H1 (cell line): ENCODE measurements around the gene CLEC18B. TPM values are rescaled to one million over a fixed set of nuclear protein-coding genes. Genes with fewer than 3 reads are reported as not detected.
"Not testable (repeated sequence)": the region's sequence is repeated elsewhere in the genome, so short reads cannot be mapped to it uniquely, and the experiment has no call there.

Experiments used
- CTCF ChIA-PET: fragments of 300-600 bp; sonication (Branson Sonifier 250); formaldehyde crosslinking; loops from one replicate; lab custom pipeline; 2021; ENCODE audit not compliant: partially characterized antibody; lab: Charles Lee
- POLR2A ChIA-PET: fragments of 300-600 bp; sonication (Branson Sonifier 250); formaldehyde crosslinking; loops from one replicate; lab custom pipeline; 2021; ENCODE audit warnings: inconsistent platforms; ENCODE audit not compliant: partially characterized antibody; lab: Charles Lee
- DNase-seq, 2 experiments: peaks; one replicate each; pipeline versions ENCODE4 v3.0.0 to v3.0.0-alpha.2; 2010 to 2022; ENCODE audit warnings: low spot score in 2 of 2, low read depth in 1 of 2, mixed read lengths in 1 of 2
- FAIRE-seq: peaks from 2 replicates; lab custom pipeline; 2011; peaks lifted over from hg19 to GRCh38; lab: Jason Lieb, UNC
- H2AFZ ChIP-seq: 2 replicates; pipeline ENCODE4 v1.8.1; 2012; ENCODE audit warnings: low read length, inconsistent platforms
- H2AK5ac ChIP-seq: 2 replicates; pipeline ENCODE4 v1.6.1; 2013; ENCODE audit warnings: low read depth, low read length
- H2BK120ac ChIP-seq: replicated peaks from 2 replicates; pipeline ENCODE3; 2013; ENCODE audit warnings: low read depth, low read length, inconsistent platforms
- H2BK12ac ChIP-seq: 2 replicates; pipeline ENCODE4 v1.6.1; 2013; ENCODE audit warnings: low read depth, low read length
- H2BK15ac ChIP-seq: 2 replicates; pipeline ENCODE4 v1.6.1; 2013; ENCODE audit warnings: low read length
- H2BK20ac ChIP-seq: 2 replicates; pipeline ENCODE4 v1.6.1; 2013; ENCODE audit warnings: low read length
- H2BK5ac ChIP-seq: 2 replicates; pipeline ENCODE4 v1.6.1; 2013; ENCODE audit warnings: low read depth, low read length
- H3K14ac ChIP-seq: 2 replicates; pipeline ENCODE4 v1.6.1; 2013; ENCODE audit warnings: inconsistent platforms; ENCODE audit not compliant: insufficient read length
- H3K18ac ChIP-seq: 2 replicates; pipeline ENCODE4 v1.6.1; 2013; ENCODE audit warnings: low read length; ENCODE audit errors: extremely low read depth
- H3K23ac ChIP-seq: 2 replicates; pipeline ENCODE4 v1.6.1; 2013; ENCODE audit warnings: inconsistent platforms; ENCODE audit not compliant: insufficient read length
- H3K23me2 ChIP-seq: 2 replicates; pipeline ENCODE4 v1.6.1; 2013; ENCODE audit warnings: low read depth, low read length
- H3K27ac ChIP-seq: 2 replicates; pipeline ENCODE4 v1.6.1; 2011; ENCODE audit warnings: low read depth, low read length, inconsistent platforms
- H3K27me3 ChIP-seq, 4 experiments: replicated peaks in 1 of 4; 1 replicate in 1 of 4; 2 replicates in 3 of 4; pipeline versions ENCODE4 v1.6.1 to v1.8.1; 2011 to 2013; ENCODE audit warnings: low read length in 3 of 4, mild to moderate bottlenecking in 3 of 4, inconsistent platforms in 2 of 4, mixed read lengths in 2 of 4, moderate library complexity in 1 of 4; ENCODE audit not compliant: control insufficient read depth in 3 of 4, insufficient read depth in 3 of 4; ENCODE audit errors: extremely low read depth in 1 of 4
- H3K36me3 ChIP-seq, 4 experiments: 2 replicates each; pipeline versions ENCODE4 v1.6.1 to v1.8.1; 2011 to 2013; ENCODE audit warnings: mild to moderate bottlenecking in 4 of 4, low read length in 3 of 4, moderate library complexity in 2 of 4, control low read depth in 1 of 4, inconsistent platforms in 1 of 4; ENCODE audit not compliant: insufficient read depth in 4 of 4, control insufficient read depth in 2 of 4
- H3K4ac ChIP-seq: replicated peaks from 2 replicates; pipeline ENCODE3; 2013; ENCODE audit warnings: low read length, low read depth, mixed read lengths, inconsistent platforms; ENCODE audit not compliant: insufficient read length
- H3K4me1 ChIP-seq, 4 experiments: replicated peaks in 1 of 4; 1 replicate in 1 of 4; 2 replicates in 3 of 4; pipeline versions ENCODE4 v1.6.1 to v1.8.1; 2011 to 2013; ENCODE audit warnings: low read length in 3 of 4, inconsistent platforms in 2 of 4, mixed read lengths in 1 of 4; ENCODE audit not compliant: insufficient read depth in 4 of 4, control insufficient read depth in 3 of 4
- H3K4me2 ChIP-seq, 2 experiments: 2 replicates each; pipeline versions ENCODE4 v1.6.1 to v1.8.1; 2011 to 2013; ENCODE audit warnings: low read depth in 2 of 2, low read length in 2 of 2, control low read depth in 1 of 2, inconsistent platforms in 1 of 2, mild to moderate bottlenecking in 1 of 2; ENCODE audit not compliant: insufficient read depth in 1 of 2
- H3K4me3 ChIP-seq, 4 experiments: fragments of 200-600, 300-600 bp in 1 of 4; sonication (generic), shearing (Covaris generic), sonication (Bioruptor Twin) in 1 of 4; 2 replicates each; pipeline versions ENCODE4 v1.5.1 to v1.8.1; 2011 to 2016; ENCODE audit warnings: low read length in 4 of 4, low read depth in 3 of 4, control low read depth in 2 of 4, inconsistent platforms in 2 of 4, mild to moderate bottlenecking in 2 of 4, mixed read lengths in 1 of 4, moderate library complexity in 1 of 4; ENCODE audit not compliant: insufficient read depth in 2 of 4; ENCODE audit errors: extremely low read depth in 1 of 4
- H3K56ac ChIP-seq: replicated peaks from 2 replicates; pipeline ENCODE3; 2013; ENCODE audit warnings: low read depth, mild to moderate bottlenecking, mixed read lengths, low read length, inconsistent platforms; ENCODE audit not compliant: insufficient read length
- H3K79me1 ChIP-seq: 2 replicates; pipeline ENCODE4 v1.6.1; 2013; ENCODE audit warnings: low read depth, low read length, control low read depth
- H3K79me2 ChIP-seq, 2 experiments: 2 replicates each; pipeline versions ENCODE4 v1.6.1 to v1.8.1; 2012 to 2013; ENCODE audit warnings: low read length in 2 of 2, mild to moderate bottlenecking in 2 of 2, inconsistent platforms in 1 of 2; ENCODE audit not compliant: insufficient read depth in 2 of 2, control insufficient read depth in 1 of 2
- H3K9ac ChIP-seq, 4 experiments: replicated peaks in 1 of 4; 1 replicate in 1 of 4; 2 replicates in 3 of 4; pipeline versions ENCODE4 v1.6.1 to v1.8.1; 2011 to 2013; ENCODE audit warnings: low read depth in 3 of 4, low read length in 3 of 4, control low read depth in 2 of 4, mild to moderate bottlenecking in 2 of 4, moderate library complexity in 2 of 4, inconsistent platforms in 1 of 4; ENCODE audit errors: extremely low read depth in 1 of 4
- H3K9me3 ChIP-seq, 2 experiments: 2 replicates each; pipeline versions ENCODE4 v1.6.1 to v1.8.1; 2012 to 2013; ENCODE audit warnings: mild to moderate bottlenecking in 2 of 2, moderate library complexity in 2 of 2, control low read depth in 1 of 2, inconsistent platforms in 1 of 2, low read depth in 1 of 2, low read length in 1 of 2, mixed read lengths in 1 of 2; ENCODE audit not compliant: insufficient read depth in 2 of 2
- H4K20me1 ChIP-seq, 2 experiments: replicated peaks in 1 of 2; 2 replicates each; pipeline versions ENCODE3 to v1.8.1; 2011 to 2013; ENCODE audit warnings: inconsistent platforms in 2 of 2, low read length in 2 of 2, mild to moderate bottlenecking in 1 of 2; ENCODE audit not compliant: insufficient read depth in 2 of 2, control insufficient read depth in 1 of 2
- H4K5ac ChIP-seq: 2 replicates; pipeline ENCODE4 v1.6.1; 2013; ENCODE audit warnings: low read length, low read depth, mixed read lengths, inconsistent platforms; ENCODE audit not compliant: insufficient read length
- H4K8ac ChIP-seq: 2 replicates; pipeline ENCODE4 v1.8.0; 2013; ENCODE audit warnings: mild to moderate bottlenecking, moderate library complexity, low read length, inconsistent platforms; ENCODE audit not compliant: insufficient read depth; ENCODE audit errors: extremely low read depth
- H4K91ac ChIP-seq: replicated peaks from 2 replicates; pipeline ENCODE3; 2013; ENCODE audit warnings: low read length, mixed read lengths, inconsistent platforms; ENCODE audit not compliant: insufficient read length
- CBX8 ChIP-seq: fragments of 300-800, 300-1000 bp; sonication (generic); IDR thresholded peaks from 2 replicates; pipeline ENCODE4 v1.7.1; 2016; ENCODE audit warnings: low read depth, low read length, borderline replicate concordance
- CHD2 ChIP-seq: IDR thresholded peaks from 2 replicates; pipeline ENCODE4 v1.6.1; 2012; ENCODE audit warnings: low read length, improper control_type of control experiment
- EP300 ChIP-seq, 2 experiments: IDR thresholded peaks; 1 replicate in 1 of 2; 2 replicates in 1 of 2; pipeline ENCODE4 v1.6.1; 2011 to 2012; ENCODE audit warnings: low read depth in 2 of 2, low read length in 2 of 2, mild to moderate bottlenecking in 2 of 2, borderline replicate concordance in 1 of 2, inconsistent platforms in 1 of 2, moderate library complexity in 1 of 2
- KDM4A ChIP-seq: IDR thresholded peaks from one replicate; pipeline ENCODE4 v1.7.1; 2012; ENCODE audit warnings: low read depth, mild to moderate bottlenecking, moderate library complexity, low read length, inconsistent platforms; ENCODE audit not compliant: severe bottlenecking
- SP1 ChIP-seq: IDR thresholded peaks from 2 replicates; pipeline ENCODE4 v1.6.1; 2011; ENCODE audit warnings: low read depth, low read length
- YY1 ChIP-seq: IDR thresholded peaks from 2 replicates; pipeline ENCODE4 v1.6.1; 2011; ENCODE audit warnings: low read depth, mild to moderate bottlenecking, low read length
- whole genome bisulfite sequencing, 2 experiments: shearing (Covaris generic) in 1 of 2; methylation state at CpG; one replicate each; pipeline versions ENCODE4 v1.1.6 to v1.1.7; 2013 to 2015; ENCODE audit warnings: low lambda C conversion rate in 2 of 2, mixed read lengths in 2 of 2, inconsistent platforms in 1 of 2, low coverage in 1 of 2, missing lambda C conversion rate in 1 of 2; ENCODE audit not compliant: insufficient replicate concordance in 2 of 2, insufficient coverage in 1 of 2, insufficient read length in 1 of 2; ENCODE audit errors: extremely low coverage in 1 of 2, missing lambda C conversion rate in 1 of 2; 5-methylcytosine and 5-hydroxymethylcytosine counted together
- polyA plus RNA-seq, 7 experiments: library from polyadenylated mRNA; depleted of rRNA in 3 of 7; stranded (reverse) in 5 of 7; unstranded in 2 of 7; fragments of >200 nt in 5 of 7; fragments of 200-250 nt in 2 of 7; gene quantifications; 1 replicate in 5 of 7; 2 replicates in 1 of 7; 4 replicates in 1 of 7; pipeline versions ENCODE4 v1.2.1 to v1.2.3, GENCODE V29; 2011 to 2013; ENCODE audit warnings: missing spikeins in 2 of 7, mixed read lengths in 2 of 7
- total RNA-seq: library from RNA; stranded (reverse); fragmentation: NEBNext Ultra II Directional; extraction: Animal tissue kit (Norgen Biotek cat#: 25700); gene quantifications from 2 replicates; pipeline ENCODE4 v1.2.1, GENCODE V29; 2021
- TF ChIP-seq, protein P1 (sequence below), 3 experiments: IDR thresholded peaks; 1 replicate in 2 of 3; 2 replicates in 1 of 3; pipeline versions ENCODE4 v1.5.1 to v1.6.1; 2011; ENCODE audit warnings: low read length in 3 of 3, mild to moderate bottlenecking in 3 of 3, inconsistent platforms in 2 of 3, low read depth in 1 of 3, moderate library complexity in 1 of 3; ENCODE audit not compliant: insufficient read depth in 1 of 3; ENCODE audit errors: control extremely low read depth in 1 of 3

CLEC18B gene
- total and polyA plus RNA-seq, 2 of the 8 experiments (the other 6 are each of a cell fraction or from before 2014, with no cell fraction given), result 0.11 TPM; not detected in 1

DNA sequence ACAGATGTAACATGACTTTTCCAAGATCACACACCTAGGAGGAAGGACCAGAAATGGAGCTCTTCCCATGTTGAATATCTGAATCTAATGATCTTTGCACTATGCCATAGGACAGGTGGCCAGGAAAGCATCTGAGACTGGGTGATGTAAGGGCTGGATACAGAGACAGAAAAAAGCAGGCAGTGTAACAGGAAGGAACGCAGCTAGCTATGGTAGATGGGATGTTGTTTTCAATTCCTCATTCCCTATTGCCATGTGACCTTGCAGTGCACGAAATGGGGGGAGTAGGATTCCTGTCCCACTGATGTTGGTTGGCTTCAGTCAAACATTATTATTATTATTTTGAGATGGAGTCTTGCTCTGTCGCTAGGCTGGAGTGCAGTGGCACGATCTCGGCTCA lies 48.9 kb downstream of the CLEC18B start (continued):
- TF ChIP-seq, protein P1, sequence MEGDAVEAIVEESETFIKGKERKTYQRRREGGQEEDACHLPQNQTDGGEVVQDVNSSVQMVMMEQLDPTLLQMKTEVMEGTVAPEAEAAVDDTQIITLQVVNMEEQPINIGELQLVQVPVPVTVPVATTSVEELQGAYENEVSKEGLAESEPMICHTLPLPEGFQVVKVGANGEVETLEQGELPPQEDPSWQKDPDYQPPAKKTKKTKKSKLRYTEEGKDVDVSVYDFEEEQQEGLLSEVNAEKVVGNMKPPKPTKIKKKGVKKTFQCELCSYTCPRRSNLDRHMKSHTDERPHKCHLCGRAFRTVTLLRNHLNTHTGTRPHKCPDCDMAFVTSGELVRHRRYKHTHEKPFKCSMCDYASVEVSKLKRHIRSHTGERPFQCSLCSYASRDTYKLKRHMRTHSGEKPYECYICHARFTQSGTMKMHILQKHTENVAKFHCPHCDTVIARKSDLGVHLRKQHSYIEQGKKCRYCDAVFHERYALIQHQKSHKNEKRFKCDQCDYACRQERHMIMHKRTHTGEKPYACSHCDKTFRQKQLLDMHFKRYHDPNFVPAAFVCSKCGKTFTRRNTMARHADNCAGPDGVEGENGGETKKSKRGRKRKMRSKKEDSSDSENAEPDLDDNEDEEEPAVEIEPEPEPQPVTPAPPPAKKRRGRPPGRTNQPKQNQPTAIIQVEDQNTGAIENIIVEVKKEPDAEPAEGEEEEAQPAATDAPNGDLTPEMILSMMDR (IDR thresholded peaks at IDR 0.05; ENCODE audit: control extremely low read depth in 1 of 3, insufficient read depth in 1 of 3, low read depth in 1 of 3, low read length in 3 of 3), result no peak
- no peak for TF ChIP-seq YY1
- TF ChIP-seq CHD2, result no peak
- TF ChIP-seq KDM4A, result no peak
- TF ChIP-seq SP1, result no peak
- no peak for TF ChIP-seq EP300 (IDR thresholded peaks at IDR 0.05; ENCODE audit: borderline replicate concordance in 1 of 2, low read depth in 2 of 2, low read length in 2 of 2)
- no peak for TF ChIP-seq CBX8

DNA sequence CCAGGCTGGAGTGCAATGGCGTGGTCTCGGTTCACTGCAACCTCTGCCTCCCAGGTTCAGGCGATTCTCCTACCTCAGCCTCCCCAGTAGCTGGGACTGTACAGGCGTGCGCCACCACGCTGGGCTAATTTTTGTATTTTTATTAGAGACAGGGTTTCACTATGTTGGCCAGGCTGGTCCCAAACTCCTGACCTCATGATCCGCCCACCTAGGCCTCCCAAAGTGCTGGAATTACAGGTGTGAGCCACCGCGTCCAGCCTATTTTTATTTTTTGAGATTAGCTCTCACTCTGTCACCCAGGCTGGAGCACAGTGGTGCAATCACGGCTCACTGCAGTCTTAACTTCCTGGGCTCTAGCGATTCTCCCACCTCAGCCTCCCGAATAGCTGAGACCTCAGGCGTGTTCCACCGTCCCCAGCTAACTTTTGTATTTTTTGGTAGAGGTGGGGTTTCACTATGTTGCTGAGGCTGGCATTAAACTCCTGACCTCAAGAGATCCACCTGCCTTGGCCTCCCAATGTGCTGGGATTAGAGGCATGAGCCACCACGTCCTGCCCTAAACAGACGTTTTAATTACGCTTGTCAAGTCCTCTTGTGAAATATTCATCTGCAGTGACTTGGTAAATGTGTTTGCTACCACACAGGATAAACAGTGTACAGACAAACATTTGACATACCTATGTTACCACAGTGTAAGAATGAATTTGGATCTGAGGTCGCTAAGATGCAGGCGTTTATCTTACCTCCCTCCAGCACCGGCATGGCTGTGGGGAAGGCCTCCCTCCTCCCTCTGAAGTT lies 50.7 kb downstream of the CLEC18B start:
- H2BK15ac ChIP-seq, POLR2A ChIA-PET, H2BK120ac ChIP-seq, H3K9ac ChIP-seq, H3K27ac ChIP-seq, H4K20me1 ChIP-seq, FAIRE-seq, H3K23me2 ChIP-seq, H3K79me1 ChIP-seq, H2AFZ ChIP-seq, H3K36me3 ChIP-seq, H3K4me1 ChIP-seq, H4K91ac ChIP-seq, H4K8ac ChIP-seq, H3K14ac ChIP-seq, H2BK12ac ChIP-seq, H2BK20ac ChIP-seq, H2AK5ac ChIP-seq, H3K4me2 ChIP-seq, H3K18ac ChIP-seq, H2BK5ac ChIP-seq, CTCF ChIA-PET, H3K4ac ChIP-seq, DNase-seq, H3K4me3 ChIP-seq, H3K27me3 ChIP-seq, H3K23ac ChIP-seq, H3K9me3 ChIP-seq, H4K5ac ChIP-seq, H3K56ac ChIP-seq: not testable (repeated sequence)
- H3K79me2 ChIP-seq, result peaks cover 0 to 16% of the 10 kb centered on the region in 2 experiments; a peak in 2 of 4 replicates
- WGBS, 2 experiments, result 90% methylated on average over 20 of the region's 20 CpGs; no CpG with 5 or more reads in 1 of the 2 experiments
